Subcutaneous abdominal adipose tissue (tissue), 5 donors: ENCODE data around the gene KCNB1.

Experiments
- H3K27ac ChIP-seq: one replicate; pipeline ENCODE4 v1.7.0; 2013; ENCODE audit warnings: low read depth, mild to moderate bottlenecking, inconsistent platforms, low read length, moderate library complexity
- H3K27me3 ChIP-seq, 5 donors: one replicate each; pipeline ENCODE4 v1.7.0; 2013; ENCODE audit warnings: low read length in 5 of 5, inconsistent platforms in 1 of 5; ENCODE audit not compliant: control insufficient read depth in 5 of 5, insufficient read depth in 4 of 5
- H3K36me3 ChIP-seq, 5 donors: one replicate each; pipeline ENCODE4 v1.7.0; 2013; ENCODE audit warnings: low read length in 5 of 5; ENCODE audit not compliant: control insufficient read depth in 5 of 5, insufficient read depth in 5 of 5
- H3K4me1 ChIP-seq, 5 donors: one replicate each; pipeline ENCODE4 v1.7.0; 2013; ENCODE audit warnings: low read length in 5 of 5, mild to moderate bottlenecking in 3 of 5, moderate library complexity in 1 of 5; ENCODE audit not compliant: control insufficient read depth in 5 of 5, insufficient read depth in 5 of 5
- H3K4me3 ChIP-seq, 5 donors: one replicate each; pipeline ENCODE4 v1.7.0; 2013; ENCODE audit warnings: low read length in 5 of 5, low read depth in 1 of 5
- H3K9ac ChIP-seq, 5 donors: one replicate each; pipeline ENCODE4 v1.7.0; 2013; ENCODE audit warnings: low read length in 5 of 5, mild to moderate bottlenecking in 4 of 5, moderate library complexity in 3 of 5
- H3K9me3 ChIP-seq, 5 donors: one replicate each; pipeline ENCODE4 v1.7.0; 2013; ENCODE audit warnings: low read length in 5 of 5; ENCODE audit not compliant: control insufficient read depth in 5 of 5
- donor health status: healthy.
- donor health status: healthy.
- donor health status: healthy.
- donor health status: healthy.
- donor health status: healthy.

The KCNB1 gene

DNA sequence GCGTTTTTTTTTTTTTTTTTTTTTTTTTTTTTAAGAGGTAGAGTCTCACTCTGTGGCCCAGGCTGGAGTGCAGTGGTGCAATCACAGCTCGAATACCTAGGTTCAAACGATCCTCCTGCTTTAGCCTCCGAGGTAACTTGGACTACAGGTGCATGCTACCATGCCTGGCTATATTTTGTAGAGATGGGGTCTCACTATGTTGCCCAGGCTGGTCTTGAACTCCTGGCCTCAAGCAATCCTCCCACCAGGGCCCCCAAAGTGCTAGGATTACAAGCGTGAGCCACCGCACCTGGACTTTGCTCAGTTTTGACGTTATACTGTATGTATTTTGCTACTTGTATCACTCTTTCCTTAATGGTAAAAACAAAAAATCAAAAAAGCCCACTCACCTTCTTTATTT is 103.1 kb downstream of the KCNB1 start:
- H3K9me3 ChIP-seq = no peaks in the 10 kb centered on the region
- no peak overlapping the region for H3K27ac ChIP-seq
- no peak overlapping the region for H3K4me3 ChIP-seq
- H3K27me3 ChIP-seq = no peaks in the 10 kb centered on the region
- H3K36me3 ChIP-seq = peaks cover 0 to 5% (median 4%) of the 10 kb centered on the region in 5 donors
- H3K9ac ChIP-seq = no peak overlapping the region
- peaks cover 0 to 11% (median 8%) of the 10 kb centered on the region in 5 donors for H3K4me1 ChIP-seq

DNA sequence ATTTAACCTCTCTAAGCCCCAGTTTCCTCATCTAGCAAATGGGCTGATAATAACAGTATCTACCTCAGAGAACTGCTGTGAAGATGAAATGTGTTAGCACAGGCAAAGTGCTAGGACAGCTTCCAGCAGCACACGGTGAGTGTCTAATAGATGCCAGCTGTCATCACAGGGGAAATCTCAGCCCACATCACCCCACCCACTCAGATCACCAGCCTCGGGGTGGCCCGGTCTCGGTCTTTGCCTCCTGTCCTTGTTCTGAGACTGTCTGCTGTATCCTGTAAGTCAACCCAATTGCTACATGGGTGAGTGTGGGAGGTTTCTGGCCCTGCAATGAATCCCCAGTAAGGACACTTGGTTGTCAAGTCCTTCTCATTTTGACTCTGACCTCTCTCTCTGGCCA is 105.1 kb downstream of the KCNB1 start:
- no peaks in the 10 kb centered on the region for H3K27me3 ChIP-seq
- peaks cover 3 to 24% (median 20%) of the 10 kb centered on the region in 5 donors for H3K36me3 ChIP-seq
- H3K9me3 ChIP-seq = no peaks in the 10 kb centered on the region
- H3K9ac ChIP-seq = no peak overlapping the region
- H3K27ac ChIP-seq = no peak overlapping the region
- peaks cover 0 to 11% (median 7%) of the 10 kb centered on the region in 5 donors for H3K4me1 ChIP-seq
- no peak overlapping the region for H3K4me3 ChIP-seq

DNA sequence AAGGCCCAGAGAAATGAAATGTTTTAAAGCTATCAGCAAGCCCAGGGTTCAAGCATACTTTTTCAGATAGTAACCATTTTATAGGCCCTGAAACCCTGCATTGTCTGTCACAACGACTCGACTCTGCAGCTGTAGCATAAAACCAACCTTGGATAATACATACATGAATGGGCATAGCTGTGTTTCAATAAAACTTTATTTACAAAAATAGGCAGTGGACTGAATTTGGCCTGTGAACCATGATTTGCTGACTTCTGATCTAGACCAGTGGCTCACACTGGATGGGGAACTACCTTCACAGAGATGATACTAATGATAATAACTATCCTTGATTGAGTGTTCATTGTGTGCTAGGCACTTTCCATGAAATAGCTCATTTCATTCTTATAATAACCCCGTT is 107.3 kb downstream of the KCNB1 start:
- H3K9ac ChIP-seq = no peak overlapping the region
- H3K27me3 ChIP-seq = no peaks in the 10 kb centered on the region
- H3K4me1 ChIP-seq = no peaks in the 10 kb centered on the region

DNA sequence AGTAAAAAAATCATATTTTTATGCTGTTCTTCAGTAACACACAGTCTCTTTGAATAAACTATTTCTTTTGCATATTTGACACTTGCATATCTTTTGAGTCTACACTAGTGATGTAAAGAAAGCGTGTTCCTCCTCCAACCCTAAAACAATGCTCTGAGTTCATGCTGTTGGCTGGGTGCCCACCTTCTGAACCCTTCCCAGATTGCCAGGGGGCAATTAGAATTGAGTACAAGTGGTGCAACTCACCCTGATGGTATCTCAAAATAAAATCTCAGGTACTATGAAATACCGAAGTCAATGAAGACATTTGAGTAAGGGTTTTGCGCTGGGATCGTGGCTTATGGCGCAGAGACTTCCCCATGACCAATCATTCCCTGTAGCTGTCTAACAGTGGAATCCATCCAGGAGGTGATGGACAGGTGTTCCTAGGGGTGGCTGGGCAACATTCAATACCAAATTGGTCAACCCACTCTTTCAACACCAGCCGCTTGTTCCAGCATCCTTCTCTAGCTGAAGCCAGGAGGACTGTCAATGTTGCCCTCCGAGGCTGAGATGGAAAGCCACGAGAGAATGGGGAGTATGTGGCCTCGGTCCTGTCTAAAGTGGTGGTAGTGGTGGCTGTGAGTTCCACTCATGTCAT is 110.3 kb downstream of the KCNB1 start:
- Histone ChIP-seq H3K27me3 (no peaks in the 10 kb centered on the region), H3K36me3 (peaks cover 3 to 27% (median 20%) of the 10 kb centered on the region in 5 donors), H3K4me1 (peaks cover 0 to 11% (median 7%) of the 10 kb centered on the region in 5 donors), H3K27ac (no peak overlapping the region), H3K9ac (no peak overlapping the region), H3K9me3 (no peaks in the 10 kb centered on the region), H3K4me3 (no peak overlapping the region)

More for the DNA sequence above, 107.3 kb downstream of the KCNB1 start:
- Histone ChIP-seq H3K9me3 (no peaks in the 10 kb centered on the region), H3K36me3 (peaks cover 3 to 27% (median 20%) of the 10 kb centered on the region in 5 donors), H3K4me3 (no peak overlapping the region), H3K27ac (no peak overlapping the region)

DNA sequence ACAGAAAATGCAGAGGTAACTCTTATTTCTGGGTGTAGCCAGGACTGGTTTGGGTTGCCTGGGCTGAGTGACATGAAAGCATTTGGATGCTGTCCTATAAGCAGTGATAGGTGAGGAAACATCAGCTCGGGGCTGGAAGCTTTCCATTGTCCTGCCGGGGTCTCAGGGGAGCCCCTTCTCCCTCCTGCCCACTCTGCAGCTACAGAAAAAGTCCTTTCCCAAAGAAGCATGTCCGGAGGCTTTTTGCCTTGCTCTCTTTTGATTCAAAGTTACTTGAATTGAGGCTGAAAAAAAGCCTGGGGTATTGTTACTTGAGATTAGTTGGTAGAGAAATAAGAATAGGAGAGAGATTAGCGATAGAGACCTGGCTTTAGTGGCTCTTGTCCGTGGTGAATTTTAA is 113.9 kb downstream of the KCNB1 start:
- Histone ChIP-seq H3K27me3 (no peaks in the 10 kb centered on the region), H3K4me3 (no peak overlapping the region), H3K4me1 (peaks cover 0 to 11% (median 7%) of the 10 kb centered on the region in 5 donors), H3K27ac (no peak overlapping the region), H3K36me3 (peaks cover 0 to 15% (median 9%) of the 10 kb centered on the region in 5 donors), H3K9me3 (no peaks in the 10 kb centered on the region), H3K9ac (peak overlapping the region in 1 of 5 donors; percentile 17)

DNA sequence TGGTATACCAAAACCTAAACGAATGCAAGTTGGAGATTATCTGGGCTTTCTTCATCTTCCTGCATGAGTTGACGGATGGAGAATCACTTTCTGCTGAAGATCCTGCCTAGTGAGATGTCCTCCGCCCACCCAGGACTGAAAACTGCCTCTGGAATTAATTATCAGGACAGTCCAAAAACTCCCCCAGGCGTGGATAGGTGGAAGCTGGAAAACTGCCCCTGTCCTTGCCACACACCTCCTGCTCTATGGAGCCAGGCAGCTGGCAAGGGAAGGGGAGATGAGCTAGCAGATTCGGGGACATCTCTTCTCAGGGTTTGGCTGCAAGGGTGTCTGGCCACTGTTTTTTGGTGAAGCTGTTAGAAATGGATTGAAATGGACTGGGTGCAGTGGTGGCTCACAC is 115.4 kb downstream of the KCNB1 start:
- Histone ChIP-seq H3K9me3 (no peaks in the 10 kb centered on the region), H3K36me3 (peaks cover 0 to 1% (median 0%) of the 10 kb centered on the region in 5 donors), H3K4me1 (peaks cover 0 to 11% (median 7%) of the 10 kb centered on the region in 5 donors), H3K4me3 (no peak overlapping the region), H3K27me3 (no peaks in the 10 kb centered on the region), H3K9ac (no peak overlapping the region), H3K27ac (no peak overlapping the region)

DNA sequence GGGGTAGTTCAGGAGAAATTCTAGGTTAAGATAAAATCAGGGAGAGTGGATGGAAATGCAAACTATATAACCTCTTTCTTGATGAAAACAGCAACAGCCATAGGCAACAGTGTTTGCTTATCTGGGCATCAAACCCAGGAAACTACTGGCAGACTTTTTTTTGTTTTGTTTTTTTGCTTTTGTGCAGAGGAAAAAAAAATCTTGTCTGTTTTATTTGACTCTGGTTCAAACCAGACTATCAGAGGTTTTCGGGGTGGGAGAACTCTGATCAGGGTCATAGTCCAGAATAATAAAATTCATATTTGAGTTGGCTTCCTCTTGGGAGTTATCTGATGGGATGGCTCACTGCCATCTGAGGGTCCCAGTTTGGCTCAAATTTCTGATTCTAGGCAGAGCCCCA is 115.8 kb downstream of the KCNB1 start:
- H3K4me3 ChIP-seq = no peak overlapping the region
- H3K27me3 ChIP-seq = no peaks in the 10 kb centered on the region
- H3K4me1 ChIP-seq = peaks cover 0 to 11% (median 7%) of the 10 kb centered on the region in 5 donors
- no peaks in the 10 kb centered on the region for H3K36me3 ChIP-seq
- H3K9ac ChIP-seq = no peak overlapping the region
- H3K27ac ChIP-seq = no peak overlapping the region
- no peaks in the 10 kb centered on the region for H3K9me3 ChIP-seq

DNA sequence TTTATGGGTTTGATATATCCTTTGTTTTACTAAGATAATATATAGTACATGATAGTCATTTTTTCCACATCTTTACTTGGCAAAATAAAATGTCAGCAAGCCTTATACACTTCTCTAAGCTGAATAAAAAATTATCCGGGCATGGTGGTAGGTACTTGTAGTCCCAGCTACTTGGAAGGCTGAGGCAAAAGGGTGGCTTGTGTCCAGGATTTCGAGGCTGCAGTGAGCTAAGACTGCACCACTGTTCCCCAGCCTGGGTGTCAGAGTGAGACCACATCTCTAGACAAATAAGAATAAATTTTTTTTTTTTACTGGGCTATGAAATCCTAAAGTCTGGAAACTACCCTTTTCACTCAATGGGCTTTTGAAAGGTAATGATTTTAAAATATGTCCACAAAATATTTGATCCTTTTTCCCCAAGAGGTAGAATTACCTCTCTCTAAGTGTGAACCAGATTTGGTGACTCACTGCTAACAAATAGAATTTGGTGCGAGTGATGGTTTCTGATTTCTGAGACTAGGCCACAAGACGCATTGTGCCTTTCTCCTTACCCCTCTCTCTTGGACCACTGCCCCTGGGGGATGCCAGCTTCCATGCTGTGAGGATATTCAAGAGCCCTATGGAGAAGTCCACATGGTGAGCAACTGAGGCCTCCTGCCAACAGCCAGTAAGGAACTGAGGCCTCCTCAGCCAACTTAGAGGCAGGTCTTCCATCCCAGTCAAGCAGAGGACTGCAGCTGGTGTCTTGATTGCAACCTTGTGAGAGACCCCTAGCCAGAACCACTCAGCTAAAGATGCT is 120.4 kb downstream of the KCNB1 start:
- Histone ChIP-seq H3K27ac (no peak overlapping the region), H3K27me3 (no peaks in the 10 kb centered on the region), H3K9ac (no peak overlapping the region), H3K4me1 (peaks cover 0 to 5% (median 0%) of the 10 kb centered on the region in 5 donors), H3K9me3 (no peaks in the 10 kb centered on the region), H3K4me3 (no peak overlapping the region), H3K36me3 (no peaks in the 10 kb centered on the region)

DNA sequence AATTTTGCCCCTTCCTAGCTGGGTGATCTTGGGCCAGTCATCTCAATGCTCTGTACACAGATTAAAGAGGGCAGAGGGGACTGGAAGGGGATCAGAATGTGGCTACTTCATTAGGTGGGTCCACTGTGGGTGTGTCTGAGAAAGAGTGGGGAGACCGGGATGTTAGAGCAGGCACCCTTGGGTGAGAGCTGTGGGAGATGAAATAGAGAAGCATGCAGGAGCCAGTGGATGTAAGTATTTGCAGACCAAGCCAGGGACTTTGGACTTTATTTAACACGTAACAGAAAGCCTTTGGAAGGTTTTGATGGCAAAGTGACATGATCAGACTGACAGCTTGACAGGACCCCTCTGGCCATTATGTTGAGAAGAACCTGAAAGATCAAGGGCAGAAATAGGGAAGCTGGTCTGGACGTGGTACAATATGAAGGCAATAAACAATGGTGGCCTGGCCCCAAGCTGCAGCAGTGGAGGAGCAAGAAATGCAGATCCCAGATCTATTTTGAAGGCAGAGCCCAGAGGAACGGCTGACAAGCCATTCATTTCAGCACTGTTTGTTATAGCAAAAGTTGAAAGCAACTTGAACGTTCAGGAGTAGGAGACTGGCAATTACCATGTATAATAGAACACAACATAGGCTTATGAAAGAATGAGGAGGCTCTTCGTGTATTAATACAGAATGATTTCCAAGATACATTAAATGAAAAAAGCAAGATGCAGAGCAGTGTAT is 122.1 kb downstream of the KCNB1 start:
- H3K4me3 ChIP-seq = no peak overlapping the region
- no peak overlapping the region for H3K27ac ChIP-seq
- no peaks in the 10 kb centered on the region for H3K9me3 ChIP-seq
- H3K9ac ChIP-seq = no peak overlapping the region
- no peaks in the 10 kb centered on the region for H3K36me3 ChIP-seq
- H3K27me3 ChIP-seq = no peaks in the 10 kb centered on the region
- H3K4me1 ChIP-seq = peaks cover 0 to 5% (median 0%) of the 10 kb centered on the region in 5 donors

DNA sequence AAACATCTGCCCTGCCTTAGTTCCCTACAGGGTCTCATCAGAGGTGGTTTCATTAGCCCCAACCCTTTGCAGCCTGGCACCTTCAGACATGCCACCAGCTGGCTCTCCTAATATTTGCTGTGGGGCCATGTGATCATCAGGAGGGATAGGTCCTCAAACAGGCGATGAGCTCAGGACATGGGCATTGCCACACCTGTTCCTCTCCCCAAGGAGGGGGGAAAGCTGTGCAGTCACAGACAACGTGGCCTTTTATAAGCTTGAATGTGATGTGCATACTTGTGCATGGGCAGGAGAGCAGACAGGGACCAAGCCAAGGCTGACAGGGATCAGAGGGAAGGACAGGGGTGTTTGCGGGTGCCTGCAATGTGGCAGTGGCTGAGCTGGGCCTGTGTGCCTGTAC is 125.8 kb downstream of the KCNB1 start:
- peaks cover 0 to 17% (median 0%) of the 10 kb centered on the region in 5 donors for H3K4me1 ChIP-seq
- H3K27ac ChIP-seq = no peak overlapping the region
- H3K9ac ChIP-seq = no peak overlapping the region
- H3K27me3 ChIP-seq = no peaks in the 10 kb centered on the region
- no peak overlapping the region for H3K4me3 ChIP-seq
- no peaks in the 10 kb centered on the region for H3K9me3 ChIP-seq
- no peaks in the 10 kb centered on the region for H3K36me3 ChIP-seq
